Muscle of arm (tissue), 12 donors: ENCODE data around the gene ARMC3. TPM values are rescaled to one million over a fixed set of nuclear protein-coding genes. Genes with fewer than 3 reads are reported as not detected.
"Not testable (repeated sequence)": the region's sequence is repeated elsewhere in the genome, so short reads cannot be mapped to it uniquely, and the experiment has no call there.

Experiments used
- DNase-seq: peaks from one replicate; pipeline ENCODE4 v3.0.0-alpha.2; 2013
- polyA plus RNA-seq, 12 donors: library from polyadenylated mRNA; unstranded; fragments of 120-200 nt; gene quantifications; one replicate each; pipeline ENCODE4 v1.2.1, GENCODE V29; 2013; ENCODE audit not compliant: insufficient read length in 12 of 12

Gene ARMC3
- polyA plus RNA-seq, 12 donors = 0.19 to 0.37 (median 0.29) TPM; not detected in 9

GRCh38 chr10:23048191-23048590 lies 120.3 kb downstream of the ARMC3 start:
- DNase-seq = no peak

- no peak for DNase-seq
Observed at GRCh38 chr10:23051278-23051677, 123.4 kb downstream of the ARMC3 start.

- DNase-seq = no peak
Observed at GRCh38 chr10:23051855-23052331, 124.0 kb downstream of the ARMC3 start.

GRCh38 chr10:23053036-23053435 lies 125.2 kb downstream of the ARMC3 start:
- no peak for DNase-seq

GRCh38 chr10:23055424-23056185 lies 127.8 kb downstream of the ARMC3 start:
- no peak for DNase-seq

GRCh38 chr10:23056186-23056579 lies 128.3 kb downstream of the ARMC3 start:
- DNase-seq = no peak

- no peak for DNase-seq
Observed at GRCh38 chr10:23058366-23058765, 130.5 kb downstream of the ARMC3 start.

- no peak for DNase-seq
Observed at GRCh38 chr10:23060918-23061317, 133.1 kb downstream of the ARMC3 start.

GRCh38 chr10:23063045-23063972 lies 135.5 kb downstream of the ARMC3 start:
- no peak for DNase-seq

GRCh38 chr10:23063973-23064812 lies 136.3 kb downstream of the ARMC3 start:
- no peak for DNase-seq

- not testable (repeated sequence) for DNase-seq
Observed at GRCh38 chr10:23064813-23065114, 136.9 kb downstream of the ARMC3 start.

GRCh38 chr10:23065181-23065948 lies 137.5 kb downstream of the ARMC3 start:
- peak; percentile 64 for DNase-seq

GRCh38 chr10:23067337-23067736 lies 139.5 kb downstream of the ARMC3 start:
- DNase-seq = no peak

- peak; percentile 63 for DNase-seq
Observed at GRCh38 chr10:23067939-23068775, 140.3 kb downstream of the ARMC3 start.

GRCh38 chr10:23069019-23069815 lies 141.4 kb downstream of the ARMC3 start:
- no peak for DNase-seq

GRCh38 chr10:23070092-23070912 lies 142.4 kb downstream of the ARMC3 start:
- DNase-seq = not testable (repeated sequence)

GRCh38 chr10:23070913-23071218 lies 143.0 kb downstream of the ARMC3 start:
- no peak for DNase-seq

- not testable (repeated sequence) for DNase-seq
Observed at GRCh38 chr10:23072593-23072992, 144.7 kb downstream of the ARMC3 start.

- DNase-seq = no peak
Observed at GRCh38 chr10:23073527-23073926, 145.7 kb downstream of the ARMC3 start.
